Fibroblast of lung (primary cell): ENCODE results near the gene MAN2C1.

Experiments
- EZH2 ChIP-seq: IDR thresholded peaks from 2 replicates; pipeline ENCODE4 v1.5.1; 2012; ENCODE audit warnings: low read length, control low read depth, mild to moderate bottlenecking; ENCODE audit errors: missing control alignments
- TF ChIP-seq, protein P1 (sequence below), 2 donors: IDR thresholded peaks in 1 of 2; conservative IDR thresholded peaks in 1 of 2; 1 replicate in 1 of 2; 2 replicates in 1 of 2; pipeline ENCODE4 v1.5.1; 2011 to 2012; ENCODE audit warnings: low read length in 2 of 2, control low read depth in 1 of 2, inconsistent platforms in 1 of 2, low read depth in 1 of 2, mild to moderate bottlenecking in 1 of 2

DNA sequence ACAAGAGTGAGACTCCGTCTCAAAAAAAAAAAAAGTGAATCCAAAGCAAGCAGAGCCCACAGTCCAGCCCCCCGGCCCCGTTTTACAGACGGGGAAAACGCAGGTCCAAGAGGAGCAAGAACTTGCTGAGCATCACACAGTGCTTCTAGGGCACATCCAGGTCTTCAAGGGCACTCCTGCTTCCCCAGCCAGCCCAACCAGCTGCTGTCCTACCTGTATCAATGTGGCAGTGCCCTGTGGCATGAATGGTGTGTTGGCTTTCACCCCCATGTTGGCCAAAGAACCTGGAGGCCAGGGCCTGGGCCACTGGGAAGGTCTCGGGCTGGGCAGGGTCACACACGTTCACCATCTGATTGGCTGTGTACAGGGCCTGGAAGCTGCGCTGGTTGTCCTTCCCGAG lies 4.6 kb downstream of the MAN2C1 start:
- no peak for TF ChIP-seq EZH2
- TF ChIP-seq, protein P1, sequence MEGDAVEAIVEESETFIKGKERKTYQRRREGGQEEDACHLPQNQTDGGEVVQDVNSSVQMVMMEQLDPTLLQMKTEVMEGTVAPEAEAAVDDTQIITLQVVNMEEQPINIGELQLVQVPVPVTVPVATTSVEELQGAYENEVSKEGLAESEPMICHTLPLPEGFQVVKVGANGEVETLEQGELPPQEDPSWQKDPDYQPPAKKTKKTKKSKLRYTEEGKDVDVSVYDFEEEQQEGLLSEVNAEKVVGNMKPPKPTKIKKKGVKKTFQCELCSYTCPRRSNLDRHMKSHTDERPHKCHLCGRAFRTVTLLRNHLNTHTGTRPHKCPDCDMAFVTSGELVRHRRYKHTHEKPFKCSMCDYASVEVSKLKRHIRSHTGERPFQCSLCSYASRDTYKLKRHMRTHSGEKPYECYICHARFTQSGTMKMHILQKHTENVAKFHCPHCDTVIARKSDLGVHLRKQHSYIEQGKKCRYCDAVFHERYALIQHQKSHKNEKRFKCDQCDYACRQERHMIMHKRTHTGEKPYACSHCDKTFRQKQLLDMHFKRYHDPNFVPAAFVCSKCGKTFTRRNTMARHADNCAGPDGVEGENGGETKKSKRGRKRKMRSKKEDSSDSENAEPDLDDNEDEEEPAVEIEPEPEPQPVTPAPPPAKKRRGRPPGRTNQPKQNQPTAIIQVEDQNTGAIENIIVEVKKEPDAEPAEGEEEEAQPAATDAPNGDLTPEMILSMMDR (conservative IDR thresholded peaks at IDR 0.05 in 1 of 2, IDR thresholded peaks at IDR 0.05 in 1 of 2; ENCODE audit: low read depth in 1 of 2, low read length in 2 of 2) = no peak
